NCI-H1048 (cell line): ENCODE results near the gene HSDL1.

ENCODE experiments used
- DNase-seq: peaks from one replicate; lab custom pipeline; 2025; lab: John Stamatoyannopoulos, UW

The HSDL1 gene

GRCh38 chr16:84081446-84081989, 63.5 kb downstream of the HSDL1 start:
- DNase-seq, result no peak

GRCh38 chr16:84080813-84081212, 64.2 kb downstream of the HSDL1 start:
- no peak for DNase-seq

DNA sequence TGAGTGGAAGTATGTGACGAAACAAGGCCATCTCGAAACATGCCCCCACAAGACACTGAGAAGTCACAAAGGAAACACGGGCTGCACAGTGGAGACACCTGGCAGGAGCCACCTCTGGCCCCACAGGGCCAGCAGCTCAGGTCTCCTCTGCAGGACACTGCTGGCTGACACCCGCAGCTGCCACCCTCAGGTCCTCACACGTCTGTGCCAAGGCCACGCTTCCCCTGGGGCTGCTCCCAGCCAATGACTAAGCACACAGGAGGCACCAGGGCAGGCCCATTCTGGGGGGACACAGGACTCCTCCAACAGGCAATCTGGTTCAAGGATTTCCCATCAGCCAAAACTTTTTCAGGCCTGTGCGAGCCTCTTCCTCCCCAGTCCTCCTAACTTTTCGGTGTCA, 64.6 kb downstream of the HSDL1 start:
- DNase-seq, result no peak

DNA sequence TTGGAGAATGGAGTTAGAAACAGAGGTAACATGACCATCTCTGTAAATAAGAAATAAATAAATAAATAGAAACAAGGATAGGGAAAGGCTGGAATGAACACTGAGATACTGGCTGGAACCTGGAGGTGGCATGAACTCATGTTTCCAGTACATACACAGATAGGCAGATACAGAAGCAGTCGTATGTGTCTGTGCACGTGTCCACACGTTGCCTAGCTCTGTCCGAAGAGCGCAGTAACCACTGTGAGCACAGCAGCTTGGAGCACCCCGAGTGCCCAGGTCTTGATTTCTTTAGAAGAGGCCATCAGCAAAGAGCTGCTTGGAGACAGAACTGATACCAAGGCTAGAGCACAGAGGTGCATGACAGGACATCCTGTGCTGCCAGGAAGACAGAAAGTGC, 65.3 kb downstream of the HSDL1 start:
- no peak for DNase-seq

GRCh38 chr16:84075376-84075775, 69.6 kb downstream of the HSDL1 start:
- no peak for DNase-seq

- DNase-seq, result no peak
Measured at GRCh38 chr16:84074721-84075120, 70.3 kb downstream of the HSDL1 start.
